Panc1 (cell line): Measurements from ENCODE around the gene MAML3. TPM values are rescaled to one million over a fixed set of nuclear protein-coding genes. Genes with fewer than 3 reads are reported as not detected.

Source experiments
- ATAC-seq: fragments of 200-7000 bp; cut with Tn5 transposase; 2 replicates; pipeline ENCODE4 v1.9.1; 2020; ENCODE audit warnings: mild to moderate bottlenecking, moderate library complexity
- BruUV-seq: library from RNA; stranded (reverse); fragments of 400-500 nt; replicated peaks from 2 replicates; lab custom pipeline; 2021; lab: Mats Ljungman, UMichigan
- CTCF ChIA-PET: fragments of 300-600 bp; sonication (Branson Sonifier 250); formaldehyde crosslinking; loops from one replicate; lab custom pipeline; 2022; ENCODE audit warnings: antibody characterized with exemption; lab: Charles Lee
- POLR2A ChIA-PET: fragments of 300-600 bp; sonication (Branson Sonifier 250); formaldehyde crosslinking; loops from one replicate; lab custom pipeline; 2022; ENCODE audit warnings: antibody characterized with exemption; lab: Charles Lee
- DNase-seq: peaks from one replicate; pipeline ENCODE4 v3.0.0-alpha.2; 2010; ENCODE audit warnings: low read depth, low spot score
- H3K27ac ChIP-seq: 2 replicates; pipeline ENCODE4 v1.5.1; 2011; ENCODE audit warnings: mild to moderate bottlenecking, low read length, inconsistent platforms
- H3K27me3 ChIP-seq: fragments of 200-500 bp; sonication (Bioruptor generic); 2 replicates; pipeline ENCODE4 v1.6.0; 2014; ENCODE audit warnings: low read length, inconsistent platforms; ENCODE audit not compliant: control insufficient read depth, insufficient read depth
- H3K36me3 ChIP-seq: fragments of 200-500 bp; sonication (Bioruptor generic); 2 replicates; pipeline ENCODE4 v1.5.1; 2014; ENCODE audit warnings: inconsistent platforms, mild to moderate bottlenecking, low read length, moderate library complexity; ENCODE audit not compliant: control insufficient read depth, insufficient read depth
- H3K4me1 ChIP-seq: 2 replicates; pipeline ENCODE4 v1.5.1; 2011; ENCODE audit warnings: inconsistent platforms, mild to moderate bottlenecking, low read length, moderate library complexity; ENCODE audit not compliant: control insufficient read depth, insufficient read depth
- H3K4me3 ChIP-seq, 2 experiments: 2 replicates each; pipeline ENCODE4 v1.5.1; 2011 to 2012; ENCODE audit warnings: low read depth in 2 of 2, low read length in 2 of 2, mild to moderate bottlenecking in 2 of 2, inconsistent platforms in 1 of 2, moderate library complexity in 1 of 2
- H3K9me3 ChIP-seq: fragments of 200-500 bp; sonication (Bioruptor generic); 2 replicates; pipeline ENCODE4 v1.5.1; 2014; ENCODE audit warnings: low read depth, mild to moderate bottlenecking, inconsistent platforms, low read length, moderate library complexity; ENCODE audit not compliant: control insufficient read depth, insufficient read depth
- CTCF ChIP-seq: fragments of 450-650 bp; IDR thresholded peaks from 2 replicates; pipeline ENCODE4 v1.5.1; 2017; ENCODE audit warnings: mild to moderate bottlenecking
- POLR2AphosphoS5 ChIP-seq: IDR thresholded peaks from 2 replicates; pipeline ENCODE4 v1.6.1; 2012; ENCODE audit warnings: mild to moderate bottlenecking, low read depth, low read length, moderate library complexity
- REST ChIP-seq, 2 experiments: IDR thresholded peaks; 2 replicates each; pipeline ENCODE4 v1.6.1; 2011 to 2012; ENCODE audit warnings: low read depth in 2 of 2, control low read depth in 1 of 2, low read length in 1 of 2, mild to moderate bottlenecking in 1 of 2, moderate library complexity in 1 of 2; ENCODE audit not compliant: insufficient read depth in 1 of 2
- SIN3A ChIP-seq: IDR thresholded peaks from 2 replicates; pipeline ENCODE4 v1.6.1; 2012; ENCODE audit warnings: low read depth, mild to moderate bottlenecking, low read length, moderate library complexity, borderline replicate concordance; ENCODE audit not compliant: insufficient read depth
- TCF7L2 ChIP-seq: IDR thresholded peaks from 2 replicates; pipeline ENCODE4 v1.6.1; 2011; ENCODE audit warnings: mild to moderate bottlenecking, low read depth, low read length, inconsistent platforms
- in situ Hi-C: cut with HindIII; loops from 2 replicates; pipeline ENCODE4 v1.10.0; 2016; ENCODE audit warnings: low sequenced_read_pairs, low pct_unique_long_range_greater_than_20kb
- intact Hi-C: fragments of 100-400 bp; cut with micrococcal nuclease; formaldehyde crosslinking; loops from one replicate; pipeline ENCODE4 v1.10.0; 2022; ENCODE audit not compliant: unreplicated experiment
- total RNA-seq: library from RNA; stranded (reverse); gene quantifications from one replicate; pipeline ENCODE4 v1.2.1, GENCODE V29; 2021; ENCODE audit not compliant: unreplicated experiment

MAML3 gene
- total RNA-seq, 1 experiment from 2014 or later = 7.7 TPM

- no peak for ATAC-seq
These were observed 330.6 kb downstream of the MAML3 start for GRCh38 chr4:139823345-139823744.

GRCh38 chr4:139822391-139822790 is 331.6 kb downstream of the MAML3 start:
- no peaks in the 10 kb centered on the region for H3K27me3 ChIP-seq
- H3K9me3 ChIP-seq = no peaks in the 10 kb centered on the region
- H3K27ac ChIP-seq = no peak overlapping the region
- H3K36me3 ChIP-seq = no peaks in the 10 kb centered on the region
- H3K4me1 ChIP-seq = no peaks in the 10 kb centered on the region
- ChIA-PET POLR2A (no interaction called here), CTCF (no interaction called here)
- intact Hi-C loops = no loop called here
- in situ Hi-C loops = no loop called here
- BruUV-seq = no TSS peak
- TF ChIP-seq SIN3A = no peak
- no peak for TF ChIP-seq REST (IDR thresholded peaks at IDR 0.05; ENCODE audit: insufficient read depth in 1 of 2, low read depth in 2 of 2, low read length in 1 of 2)
- TF ChIP-seq POLR2AphosphoS5 = no peak
- TF ChIP-seq CTCF = no peak
- no peak for TF ChIP-seq TCF7L2
- H3K4me3 ChIP-seq = no peak overlapping the region
- DNase-seq (no peak), ATAC-seq (no peak)

More at GRCh38 chr4:139823345-139823744, 330.6 kb downstream of the MAML3 start:
- POLR2A ChIA-PET = no interaction called here
- DNase-seq = no peak
- H3K4me3 ChIP-seq = no peak overlapping the region
- H3K9me3 ChIP-seq = no peaks in the 10 kb centered on the region
- no peaks in the 10 kb centered on the region for H3K36me3 ChIP-seq
- TF ChIP-seq POLR2AphosphoS5 = no peak
- no peak for TF ChIP-seq SIN3A
- no TSS peak for BruUV-seq
- no peaks in the 10 kb centered on the region for H3K27me3 ChIP-seq
- H3K4me1 ChIP-seq = no peaks in the 10 kb centered on the region
- H3K27ac ChIP-seq = no peak overlapping the region
- CTCF ChIA-PET = no interaction called here
- intact Hi-C loops = no loop called here
- in situ Hi-C loops = no loop called here

GRCh38 chr4:139819082-139819481 is 334.9 kb downstream of the MAML3 start:
- no peak for DNase-seq
- POLR2A ChIA-PET = no interaction called here
- Histone ChIP-seq H3K27ac (no peak overlapping the region), H3K9me3 (no peaks in the 10 kb centered on the region), H3K4me1 (no peaks in the 10 kb centered on the region), H3K36me3 (no peaks in the 10 kb centered on the region), H3K4me3 (no peak overlapping the region), H3K27me3 (no peaks in the 10 kb centered on the region)
- ATAC-seq = no peak
- CTCF ChIA-PET = no interaction called here
- BruUV-seq = no TSS peak
- TF ChIP-seq TCF7L2 = no peak
- no peak for TF ChIP-seq CTCF
- no peak for TF ChIP-seq REST (IDR thresholded peaks at IDR 0.05; ENCODE audit: insufficient read depth in 1 of 2, low read depth in 2 of 2, low read length in 1 of 2)
- no peak for TF ChIP-seq SIN3A
- TF ChIP-seq POLR2AphosphoS5 = no peak
- intact Hi-C loops = no loop called here
- in situ Hi-C loops = no loop called here
